Suprapubic skin (tissue), 4 donors: ENCODE results near the gene HSPA1B.

Experiments used
- POLR2A ChIP-seq, 2 donors: fragments of 450-650 bp; IDR thresholded peaks; one replicate each; pipeline ENCODE4 v1.6.1; 2017; ENCODE audit warnings: antibody characterized with exemption in 2 of 2, mild to moderate bottlenecking in 2 of 2, moderate library complexity in 2 of 2
- POLR2AphosphoS5 ChIP-seq, 3 donors: sonication (generic); formaldehyde crosslinking; IDR thresholded peaks; one replicate each; pipeline ENCODE4 v1.6.1; 2017; ENCODE audit warnings: antibody characterized with exemption in 3 of 3
- TF ChIP-seq, protein P1 (sequence below), 2 donors: fragments of 200-600 bp in 1 of 2; fragments of 450-650 bp in 1 of 2; sonication (generic) in 1 of 2; IDR thresholded peaks; one replicate each; pipeline ENCODE4 v1.5.1; 2016 to 2019; ENCODE audit warnings: antibody characterized with exemption in 2 of 2, mild to moderate bottlenecking in 1 of 2, moderate library complexity in 1 of 2

DNA sequence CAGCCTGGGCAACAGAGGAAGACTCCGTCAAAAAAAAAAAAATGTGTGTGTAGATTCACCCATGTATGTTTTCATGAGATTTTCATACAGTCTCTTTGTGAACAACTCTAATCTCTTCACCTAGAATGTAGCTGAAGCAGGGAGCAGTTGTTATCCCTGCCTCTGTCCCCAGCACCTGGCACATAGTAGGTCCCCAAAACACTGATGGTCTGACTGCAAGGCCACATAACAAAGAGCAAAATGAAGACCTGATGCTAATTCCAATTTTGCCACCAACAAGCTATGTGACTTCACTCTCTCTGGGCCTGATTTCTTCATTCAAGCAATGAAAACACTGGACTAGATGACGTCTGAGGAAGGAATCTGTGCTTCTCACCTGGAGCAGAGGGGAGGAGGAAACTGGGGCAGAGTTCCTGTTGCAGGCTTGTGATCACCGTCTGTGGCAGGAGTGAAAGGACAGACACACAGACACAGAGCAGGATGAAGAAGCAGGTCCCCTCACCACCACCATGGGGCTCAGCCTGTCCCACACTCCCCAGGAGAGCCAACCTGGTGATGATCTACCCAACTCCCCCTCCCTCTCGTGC, 46.6 kb downstream of the HSPA1B start:
- TF ChIP-seq, protein P1, sequence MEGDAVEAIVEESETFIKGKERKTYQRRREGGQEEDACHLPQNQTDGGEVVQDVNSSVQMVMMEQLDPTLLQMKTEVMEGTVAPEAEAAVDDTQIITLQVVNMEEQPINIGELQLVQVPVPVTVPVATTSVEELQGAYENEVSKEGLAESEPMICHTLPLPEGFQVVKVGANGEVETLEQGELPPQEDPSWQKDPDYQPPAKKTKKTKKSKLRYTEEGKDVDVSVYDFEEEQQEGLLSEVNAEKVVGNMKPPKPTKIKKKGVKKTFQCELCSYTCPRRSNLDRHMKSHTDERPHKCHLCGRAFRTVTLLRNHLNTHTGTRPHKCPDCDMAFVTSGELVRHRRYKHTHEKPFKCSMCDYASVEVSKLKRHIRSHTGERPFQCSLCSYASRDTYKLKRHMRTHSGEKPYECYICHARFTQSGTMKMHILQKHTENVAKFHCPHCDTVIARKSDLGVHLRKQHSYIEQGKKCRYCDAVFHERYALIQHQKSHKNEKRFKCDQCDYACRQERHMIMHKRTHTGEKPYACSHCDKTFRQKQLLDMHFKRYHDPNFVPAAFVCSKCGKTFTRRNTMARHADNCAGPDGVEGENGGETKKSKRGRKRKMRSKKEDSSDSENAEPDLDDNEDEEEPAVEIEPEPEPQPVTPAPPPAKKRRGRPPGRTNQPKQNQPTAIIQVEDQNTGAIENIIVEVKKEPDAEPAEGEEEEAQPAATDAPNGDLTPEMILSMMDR (IDR thresholded peaks at IDR 0.05) = no peak
- TF ChIP-seq POLR2A (IDR thresholded peaks at IDR 0.05) = no peak
- TF ChIP-seq POLR2AphosphoS5 (IDR thresholded peaks at IDR 0.05) = no peak
